Cerebellar nuclear complex (tissue), 1 donor: ENCODE data around the gene ABCC1.

Experiments used
- DNase-seq, 2 experiments: peaks; one replicate each; lab custom pipeline; 2025; lab: John Stamatoyannopoulos, UW

ABCC1 gene

DNA sequence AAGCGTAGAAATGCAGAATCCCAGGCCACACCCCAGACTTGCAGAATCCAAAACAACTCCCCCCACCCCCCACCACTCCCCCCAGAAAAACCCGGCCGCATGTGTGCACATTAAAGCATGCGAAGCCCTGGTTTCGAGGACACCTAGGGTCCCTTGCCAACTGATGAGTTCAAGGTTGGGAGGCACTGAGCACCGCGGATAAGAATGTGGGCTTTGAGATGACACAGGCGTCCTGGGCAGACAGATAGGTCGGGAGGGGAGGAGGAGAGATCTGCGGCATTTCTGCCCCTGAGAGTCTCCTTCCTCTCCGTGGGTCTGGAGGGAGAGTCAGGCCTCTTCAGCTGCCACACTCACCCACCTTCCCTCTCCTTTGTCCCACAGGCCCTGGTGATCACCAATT lies 98.3 kb downstream of the ABCC1 start:
- no peak for DNase-seq

DNA sequence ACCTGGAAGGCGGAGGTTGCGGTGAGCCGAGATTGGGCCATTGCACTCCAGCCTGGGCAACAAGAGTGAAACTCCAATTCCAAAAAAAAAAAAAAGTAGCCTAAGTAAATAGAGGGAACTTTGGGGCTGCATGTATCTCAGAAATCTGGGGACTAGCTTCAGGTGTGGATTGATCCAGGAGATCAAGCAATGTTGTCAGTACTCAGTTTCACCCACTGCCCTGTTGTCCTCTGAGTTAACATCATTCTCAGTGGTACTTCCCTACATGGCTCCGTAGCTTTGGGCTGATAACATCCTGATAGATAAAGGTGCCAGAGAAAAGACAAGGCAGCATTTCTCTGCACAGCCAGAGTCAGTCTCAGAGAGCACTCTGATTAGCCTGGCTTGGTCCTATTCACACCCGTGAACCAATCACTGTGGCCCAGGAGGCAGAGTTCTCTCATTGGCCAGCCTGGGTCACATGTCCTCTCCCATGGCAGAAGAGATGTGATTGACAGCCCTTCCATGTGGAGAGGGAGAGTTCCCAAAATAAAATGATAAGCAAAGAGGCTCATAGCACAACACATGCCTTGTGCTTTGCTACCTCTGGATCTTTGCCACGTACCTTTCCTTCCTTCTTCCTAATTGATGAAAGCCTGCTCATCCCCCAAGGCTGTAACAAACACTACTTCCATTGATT lies 99.6 kb downstream of the ABCC1 start:
- DNase-seq = no peak

DNA sequence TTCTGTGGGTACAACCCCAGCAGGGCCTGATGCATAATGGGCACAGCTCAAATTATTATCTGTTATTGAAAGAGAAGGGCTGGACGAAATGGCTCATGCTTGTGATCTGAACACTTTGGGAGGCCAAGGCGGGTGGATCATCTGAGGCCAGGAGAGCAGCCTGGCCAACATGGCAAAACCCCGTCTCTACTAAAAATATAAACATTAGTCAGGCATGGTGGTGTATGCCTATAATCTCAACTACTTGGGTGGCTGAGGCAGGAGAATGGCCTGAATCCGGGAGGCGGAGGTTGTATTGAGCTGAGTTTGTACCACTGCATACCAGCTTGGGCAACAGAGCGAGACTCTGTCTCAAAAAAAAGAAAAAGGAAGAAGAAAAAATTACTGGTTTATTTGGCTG lies 100.7 kb downstream of the ABCC1 start:
- no peak for DNase-seq

DNA sequence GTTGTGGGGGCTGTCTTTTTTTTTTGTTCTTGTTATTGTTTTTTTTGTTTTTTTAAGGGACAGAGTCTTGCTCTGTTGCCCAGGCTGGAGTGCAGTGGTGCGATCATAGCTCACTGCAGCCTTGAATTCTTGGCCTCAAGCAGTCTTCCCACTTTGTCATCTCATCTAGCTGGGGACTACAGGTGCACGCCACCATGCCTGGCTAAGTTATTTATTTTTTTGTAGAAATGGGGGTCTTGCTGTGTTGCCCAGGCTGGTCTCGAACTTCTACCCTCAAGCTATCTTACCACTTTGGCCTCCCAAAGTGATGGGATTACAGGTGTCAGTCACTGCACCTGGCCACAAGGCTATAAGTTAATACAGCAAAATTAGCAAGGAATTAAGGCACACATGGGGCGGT lies 101.7 kb downstream of the ABCC1 start:
- no peak for DNase-seq

DNA sequence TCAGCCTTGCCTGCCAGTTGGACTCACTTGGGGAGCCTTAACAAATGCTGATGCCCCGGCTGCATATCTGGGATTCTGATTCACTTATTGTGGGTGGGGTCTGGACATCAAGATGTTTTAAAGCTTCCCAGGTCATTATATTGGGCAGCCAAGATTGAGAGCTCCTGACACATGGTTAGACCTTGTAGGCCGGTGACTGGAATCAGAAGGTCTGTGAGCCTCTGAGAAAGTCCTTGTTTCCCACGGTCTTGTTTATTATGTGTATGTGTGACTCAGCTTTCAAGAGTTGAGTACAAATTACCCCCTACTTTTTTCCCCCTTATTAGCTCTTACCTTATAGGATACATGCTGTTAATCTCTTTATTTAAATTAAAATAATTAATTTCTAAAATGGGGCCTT lies 103.5 kb downstream of the ABCC1 start:
- DNase-seq = no peak

DNA sequence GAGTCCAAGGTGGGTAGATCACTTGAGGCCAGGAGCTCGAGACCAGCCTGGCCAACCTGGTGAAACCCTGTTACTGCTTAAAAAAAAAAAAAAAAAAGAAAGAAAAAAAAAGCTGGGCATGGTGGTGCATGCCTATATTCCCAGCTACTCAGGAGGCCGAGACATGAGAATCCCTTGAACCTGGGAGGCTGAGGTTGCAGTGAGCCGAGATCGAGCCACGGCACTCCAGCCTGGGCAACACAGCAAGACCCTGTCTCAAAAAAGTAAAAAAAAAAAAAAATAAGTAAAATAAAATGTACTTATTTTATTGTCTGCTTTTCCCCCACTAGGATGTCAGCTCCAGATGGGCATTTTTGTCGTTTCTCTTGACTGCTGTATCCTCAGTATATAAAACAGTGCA lies 107.7 kb downstream of the ABCC1 start:
- DNase-seq = no peak

DNA sequence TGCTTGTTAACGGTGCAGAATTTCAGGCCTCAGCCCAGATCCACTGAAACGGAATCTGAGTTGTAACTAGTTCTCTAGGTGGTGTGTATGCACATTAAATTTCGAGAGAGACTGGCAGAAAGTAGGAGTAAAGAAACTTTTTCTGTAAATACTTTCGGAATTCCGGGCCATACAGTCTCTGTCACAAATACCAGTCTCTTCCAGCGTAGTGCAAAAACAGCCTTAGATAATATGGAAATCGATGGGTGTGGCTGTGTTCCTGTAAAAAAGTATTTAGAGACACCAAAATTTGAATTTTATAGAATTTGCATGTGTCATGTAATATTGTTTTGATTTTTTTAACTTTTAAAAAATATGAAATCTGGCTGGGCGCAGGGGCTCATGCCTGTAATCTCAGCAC lies 109.7 kb downstream of the ABCC1 start:
- no peak for DNase-seq

DNA sequence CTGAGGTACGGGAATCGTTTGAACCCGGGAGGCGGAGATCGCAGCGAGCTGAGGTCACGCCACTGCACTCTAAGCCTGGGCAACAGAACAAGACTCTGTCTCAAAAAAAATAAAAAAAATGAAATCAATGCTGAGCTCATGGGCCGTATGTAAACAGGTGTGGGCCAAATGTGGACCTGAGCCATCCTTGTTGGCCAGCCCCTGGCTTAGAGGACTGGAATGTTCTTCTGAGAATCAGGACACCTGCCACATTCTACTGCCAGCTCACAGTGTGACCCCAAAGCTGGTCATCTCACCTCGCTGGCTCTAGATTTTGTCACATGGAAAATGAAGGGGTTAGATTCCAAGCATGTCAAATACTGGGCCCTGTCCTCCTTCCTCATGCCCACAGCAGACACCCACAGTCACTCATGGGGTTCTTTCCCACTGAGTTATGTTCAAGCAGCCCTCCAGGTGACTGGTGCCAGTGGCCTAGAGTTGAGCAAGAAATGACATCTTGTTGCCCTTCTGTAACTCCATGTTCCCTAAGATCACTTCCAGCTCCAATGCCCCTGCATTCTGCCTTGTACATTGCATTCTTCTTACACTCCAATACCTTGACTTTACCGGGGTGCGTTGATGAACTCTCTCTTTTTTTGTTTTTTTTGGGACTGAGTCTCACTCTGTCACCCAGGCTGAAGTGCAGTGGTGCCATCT lies 110.6 kb downstream of the ABCC1 start:
- peak; percentile 72 to 85 for DNase-seq

DNA sequence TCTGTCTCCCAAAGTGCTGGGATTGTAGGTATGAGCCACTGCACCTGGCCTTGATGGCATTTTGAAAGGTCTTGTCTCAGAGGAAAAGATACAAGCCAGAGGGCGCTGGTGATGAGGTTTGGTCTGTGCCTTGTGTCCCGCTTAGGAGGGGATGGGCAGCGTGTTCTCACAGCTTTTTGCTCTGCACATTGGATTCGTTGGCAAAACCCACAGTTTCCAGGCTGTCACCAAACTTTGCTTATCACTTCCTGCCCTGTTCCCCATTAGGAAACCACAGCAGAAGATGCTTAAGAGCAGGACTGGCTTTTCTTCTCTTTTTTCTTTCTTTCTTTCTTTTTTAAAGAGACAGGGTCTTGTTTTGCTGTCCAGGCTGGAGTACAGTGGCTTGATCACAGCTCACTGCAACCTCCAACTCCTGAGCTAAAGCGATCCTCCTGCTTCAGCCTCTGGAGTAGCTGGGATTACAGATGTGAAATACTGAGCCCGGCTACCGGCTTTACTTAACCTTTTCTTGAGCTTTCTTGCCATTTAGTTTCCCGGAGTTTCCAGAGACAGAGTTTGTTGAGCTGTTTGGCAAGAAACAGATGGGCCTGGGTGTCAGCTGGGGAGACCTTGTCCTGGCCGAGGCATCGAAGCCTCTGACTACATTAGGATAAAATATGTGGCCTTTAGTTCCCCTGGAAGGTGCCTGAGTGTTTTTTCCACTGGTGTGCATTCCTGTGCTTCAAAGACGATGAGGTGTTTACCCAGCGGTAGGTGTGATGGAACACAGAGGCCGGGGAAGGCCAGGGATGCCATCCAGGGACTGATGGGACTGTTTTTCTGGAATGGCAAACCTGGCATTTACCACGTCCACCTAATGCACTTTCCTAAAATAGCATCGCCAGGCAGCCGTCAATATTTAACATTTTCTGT lies 112.9 kb downstream of the ABCC1 start:
- no peak for DNase-seq

DNA sequence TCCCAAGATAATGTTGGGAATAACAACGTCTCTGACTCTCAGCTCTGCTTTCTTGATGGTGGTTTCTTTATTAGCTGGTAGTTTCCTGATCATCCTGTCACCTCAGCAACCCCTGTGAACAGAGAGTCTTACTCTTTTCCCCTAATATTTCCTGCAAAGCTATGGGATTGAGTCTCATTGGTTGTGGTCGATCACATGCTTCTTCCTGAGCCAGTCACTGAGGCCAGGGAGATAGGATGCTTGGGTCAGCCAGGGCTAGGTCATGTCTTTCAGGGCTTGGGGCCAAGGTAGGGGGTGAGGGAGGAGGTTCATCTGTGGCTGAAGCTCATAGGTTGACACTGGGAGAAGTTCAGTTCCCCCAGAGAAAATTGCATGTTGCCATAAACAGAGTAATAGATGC lies 114.3 kb downstream of the ABCC1 start:
- DNase-seq = no peak

DNA sequence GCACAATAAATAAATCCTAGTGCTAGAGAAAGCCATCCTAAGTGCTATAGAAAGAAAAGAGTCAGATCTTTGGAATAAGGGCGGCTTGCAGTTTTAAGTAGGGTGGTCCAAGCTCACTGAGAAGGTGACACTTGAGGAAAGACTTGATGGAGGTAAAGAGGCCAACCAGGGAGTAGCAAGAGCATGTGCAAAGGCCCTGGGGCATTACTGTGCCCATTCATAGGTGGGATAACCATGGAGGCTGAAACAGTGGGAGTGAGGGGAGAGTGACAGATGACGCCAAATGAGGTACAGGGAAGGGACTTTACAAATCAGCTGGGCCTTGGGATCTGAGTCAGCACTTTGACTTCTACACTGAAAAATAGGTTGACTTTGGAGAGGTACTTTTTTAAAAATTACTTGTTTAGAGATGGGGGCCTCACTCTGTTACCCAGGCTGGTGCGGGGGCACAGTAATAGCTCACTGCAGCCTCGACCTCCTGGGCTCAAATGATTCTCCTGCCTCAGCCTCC lies 115.5 kb downstream of the ABCC1 start:
- no peak for DNase-seq

DNA sequence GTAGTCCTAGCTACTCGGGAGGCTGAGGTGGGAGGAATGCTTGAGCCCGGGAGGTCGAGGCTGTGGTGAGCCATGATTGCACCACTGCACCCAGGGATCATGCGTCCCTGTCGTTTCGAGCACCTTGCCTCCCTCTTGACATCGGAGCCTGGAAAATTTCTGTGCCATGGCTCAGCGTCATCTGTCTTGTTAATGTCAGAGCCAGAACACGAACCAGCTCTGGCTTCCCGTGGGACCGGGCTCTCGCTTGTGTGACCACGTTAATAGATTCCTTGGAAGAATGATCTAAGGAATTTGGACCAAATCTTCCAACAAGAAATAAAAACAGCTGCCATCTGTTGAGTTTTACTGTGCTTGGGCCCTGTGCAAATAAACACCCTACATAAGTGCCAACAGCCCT lies 117.7 kb downstream of the ABCC1 start:
- no peak for DNase-seq

DNA sequence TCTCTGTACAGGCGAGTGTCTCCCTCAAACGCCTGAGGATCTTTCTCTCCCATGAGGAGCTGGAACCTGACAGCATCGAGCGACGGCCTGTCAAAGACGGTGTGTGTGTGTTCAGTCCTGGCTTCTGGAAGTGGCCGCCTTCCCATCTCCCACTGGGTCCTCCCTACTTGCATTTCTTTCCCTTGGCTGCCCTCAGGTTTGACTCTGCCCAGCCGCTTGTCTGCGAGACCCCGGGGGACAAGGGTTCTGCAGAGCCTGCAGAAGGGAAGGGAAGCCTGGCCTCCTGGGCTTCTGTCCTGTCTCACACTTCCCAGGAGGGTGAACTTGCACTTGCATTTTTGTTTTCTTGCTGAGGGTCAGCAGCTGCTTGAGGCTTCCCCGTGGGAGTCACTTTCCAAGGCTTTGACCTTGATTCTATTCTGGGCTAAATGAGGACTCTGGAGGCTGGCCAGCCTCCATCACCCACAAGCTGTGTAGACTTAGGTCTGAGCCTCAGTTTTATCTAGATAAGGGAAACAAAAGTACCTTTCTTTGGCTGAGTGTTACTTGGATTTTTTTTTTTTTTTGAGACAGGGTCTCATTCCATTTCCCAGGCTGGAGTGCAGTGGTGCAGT lies 122.3 kb downstream of the ABCC1 start:
- peak in 1 of 2 experiments; percentile 31 for DNase-seq

DNA sequence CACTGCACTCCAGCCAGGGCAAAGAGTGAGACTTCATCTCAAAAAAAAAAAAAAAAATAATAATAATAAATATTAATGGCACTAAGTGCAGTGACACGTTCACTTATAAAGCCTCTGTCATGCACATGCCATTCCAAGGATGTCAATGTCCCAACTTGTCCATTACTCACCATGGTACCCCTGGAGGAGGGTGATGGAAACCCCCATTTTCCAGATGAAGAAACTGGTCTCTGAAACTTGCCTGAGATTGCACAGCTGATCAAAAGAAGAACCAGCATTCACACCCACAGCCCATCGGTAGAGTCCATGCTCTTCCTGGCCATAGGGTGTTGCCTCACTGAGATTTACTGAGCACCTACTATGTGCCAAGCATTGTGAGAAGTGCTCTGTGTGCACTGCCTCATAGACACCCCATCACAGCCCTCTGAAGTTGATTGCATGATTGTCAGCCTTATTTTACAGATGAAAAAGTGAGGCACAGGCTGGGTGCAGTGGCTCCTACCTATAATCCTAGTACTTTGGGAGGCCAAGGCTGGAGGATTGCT lies 123.7 kb downstream of the ABCC1 start:
- DNase-seq = no peak

DNA sequence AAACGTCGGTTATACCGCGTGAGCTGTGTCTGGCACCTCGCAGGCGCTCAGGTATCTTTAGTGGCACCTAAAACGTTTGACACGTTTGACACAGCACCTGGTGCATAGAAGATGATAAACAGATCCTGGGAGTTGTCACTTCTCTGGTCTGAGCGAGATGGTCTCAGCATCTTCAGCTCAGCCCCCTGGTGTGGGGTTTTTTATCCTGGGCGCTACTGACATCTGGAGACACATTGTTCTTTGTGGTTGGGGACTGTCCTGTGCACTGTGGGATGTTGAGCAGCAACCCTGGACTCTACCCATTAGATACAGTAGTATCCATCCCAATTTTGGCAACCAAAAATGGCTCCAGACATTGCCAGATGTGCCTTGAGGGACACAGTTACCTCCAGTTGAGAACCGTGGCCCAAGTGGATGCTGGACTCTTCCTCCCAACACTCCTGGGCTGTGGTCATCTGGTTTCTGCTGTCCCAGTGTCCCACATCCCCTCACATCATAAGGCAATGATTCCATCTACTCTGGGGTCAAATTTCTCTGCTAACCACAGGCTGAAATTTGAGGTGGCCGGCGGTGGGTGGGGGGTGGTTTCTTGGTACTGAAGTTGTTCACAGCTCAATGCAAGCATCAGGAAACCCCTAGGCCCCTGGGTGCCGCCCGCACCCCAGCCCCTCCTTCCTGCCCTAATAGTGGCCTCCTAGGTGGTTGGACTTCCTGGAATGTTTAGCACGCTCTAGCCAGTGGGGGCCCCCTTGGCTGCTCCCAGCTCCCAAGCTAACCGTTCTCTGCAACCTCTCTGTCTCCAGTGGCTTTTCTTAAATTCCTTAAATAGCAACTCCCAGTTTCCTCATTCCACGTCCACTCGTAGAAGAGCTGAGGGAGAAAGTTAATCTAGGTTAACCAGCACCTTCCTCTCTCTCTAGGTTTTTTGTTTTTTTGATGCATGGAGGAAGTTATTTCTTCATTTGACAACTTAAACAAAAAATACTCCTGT lies 124.8 kb downstream of the ABCC1 start:
- DNase-seq = no peak

DNA sequence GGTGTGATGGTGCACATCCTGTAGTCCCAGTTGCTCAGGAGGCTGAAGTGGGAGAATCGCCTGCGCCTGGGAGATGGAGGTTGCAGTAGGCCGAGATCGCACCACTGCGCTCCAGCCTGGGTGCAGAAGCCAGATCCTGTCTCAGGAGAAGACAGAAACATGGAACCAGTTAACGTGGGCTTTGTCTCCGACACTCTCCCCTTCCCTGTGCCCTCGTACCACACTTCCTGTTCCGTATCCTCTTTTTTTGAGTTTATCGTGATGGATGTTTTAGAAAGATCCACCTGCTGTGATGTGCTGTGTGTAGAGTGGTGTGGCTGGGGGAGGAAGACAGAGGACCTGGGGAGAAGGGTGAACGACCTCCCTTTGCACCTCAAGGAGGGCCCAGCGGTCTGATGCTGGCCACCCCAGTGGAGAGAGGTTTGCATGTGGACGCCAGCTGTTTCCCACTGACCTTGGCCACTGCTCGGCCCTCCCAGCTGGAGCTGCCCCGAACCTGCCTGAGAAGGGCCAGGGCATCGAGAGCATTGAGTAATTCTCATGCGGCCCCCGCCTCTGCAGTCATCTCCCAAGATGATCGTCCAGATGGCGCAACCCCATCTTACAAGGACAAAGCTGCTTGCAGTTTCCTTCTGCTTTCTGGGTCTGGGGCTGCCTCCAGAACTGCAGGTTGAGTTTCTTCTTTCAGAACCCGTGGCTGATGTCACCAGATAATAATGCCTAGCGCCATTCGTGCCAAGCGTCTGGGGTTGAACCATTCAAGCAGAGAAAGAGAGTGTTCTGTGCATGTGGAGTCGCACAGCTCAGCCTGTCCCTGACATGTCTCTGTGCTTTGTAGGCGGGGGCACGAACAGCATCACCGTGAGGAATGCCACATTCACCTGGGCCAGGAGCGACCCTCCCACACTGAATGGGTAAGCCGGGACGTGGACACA lies 126.3 kb downstream of the ABCC1 start:
- no peak for DNase-seq

DNA sequence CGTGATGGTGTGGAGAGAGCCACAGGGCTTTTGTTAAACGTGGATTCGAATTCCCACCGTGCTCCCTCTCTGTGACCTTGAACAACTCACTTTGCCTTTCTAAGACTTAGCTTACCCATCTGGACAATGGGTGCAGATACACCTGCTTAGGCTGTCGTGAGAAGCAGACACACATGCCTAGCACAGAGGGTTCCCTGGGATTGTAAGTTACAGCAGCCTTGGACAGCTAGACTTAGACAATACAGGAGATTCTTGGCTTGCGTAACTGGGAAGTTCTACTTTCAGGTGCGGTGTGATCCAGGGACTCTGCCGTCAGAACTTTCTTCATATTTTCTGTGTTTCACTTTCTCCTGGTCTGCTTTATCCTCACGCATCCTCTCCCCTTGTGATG lies 127.0 kb downstream of the ABCC1 start:
- DNase-seq = no peak

DNA sequence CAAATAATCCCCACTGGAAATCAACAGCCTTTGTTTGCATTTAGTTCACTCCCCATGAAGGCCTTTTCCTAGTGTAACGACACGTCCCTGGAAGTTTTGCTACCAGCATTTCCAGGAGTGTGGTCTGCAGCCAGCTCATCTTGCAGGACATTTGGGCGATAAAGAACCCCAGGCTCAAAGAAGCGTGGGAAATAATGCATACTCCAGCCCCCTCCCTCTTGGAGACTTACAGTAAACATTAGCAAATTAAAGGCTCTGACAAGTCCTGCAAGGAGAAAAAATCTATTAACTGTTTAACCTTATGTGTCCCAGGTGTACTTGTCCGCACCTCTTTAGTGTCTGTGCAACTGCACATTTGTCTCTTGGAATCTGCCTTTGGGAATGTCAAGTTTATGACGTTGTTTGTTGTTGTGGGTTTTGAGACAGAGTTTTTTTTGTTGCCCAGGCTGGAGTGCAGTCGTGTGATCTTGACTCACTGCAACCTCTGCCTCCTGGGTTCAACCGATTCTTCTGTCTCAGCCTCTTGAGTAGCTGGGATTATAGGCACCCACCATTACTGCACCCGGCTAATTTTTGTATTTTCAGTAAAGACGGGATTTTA lies 131.1 kb downstream of the ABCC1 start:
- DNase-seq = no peak

DNA sequence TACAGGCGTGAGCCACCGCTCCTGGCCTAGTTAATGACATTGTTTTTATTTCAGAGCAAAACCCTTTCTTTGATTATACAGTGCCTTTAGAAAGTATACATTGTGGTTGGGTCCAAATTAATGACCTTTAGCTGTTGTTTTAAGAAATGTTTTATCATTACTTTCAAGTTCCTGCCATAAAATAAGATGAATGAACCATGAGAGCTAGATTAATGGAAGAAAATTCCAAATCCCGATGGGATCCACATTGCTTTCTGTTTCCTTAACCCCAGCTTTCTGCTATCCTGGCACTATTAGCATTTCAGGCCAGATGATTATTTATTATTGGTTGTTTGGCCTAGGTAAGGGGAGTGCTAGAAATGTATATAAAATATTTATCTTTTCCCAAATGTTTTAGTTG lies 131.7 kb downstream of the ABCC1 start:
- DNase-seq = no peak
